H1 (cell line): Measurements from ENCODE around the gene RALGAPA2. TPM values are rescaled to one million over a fixed set of nuclear protein-coding genes. Genes with fewer than 3 reads are reported as not detected.

ENCODE experiments used
- CTCF ChIA-PET: fragments of 300-600 bp; sonication (Branson Sonifier 250); formaldehyde crosslinking; loops from one replicate; lab custom pipeline; 2021; ENCODE audit not compliant: partially characterized antibody; lab: Charles Lee
- POLR2A ChIA-PET: fragments of 300-600 bp; sonication (Branson Sonifier 250); formaldehyde crosslinking; loops from one replicate; lab custom pipeline; 2021; ENCODE audit warnings: inconsistent platforms; ENCODE audit not compliant: partially characterized antibody; lab: Charles Lee
- DNase-seq, 2 experiments: peaks; one replicate each; pipeline versions ENCODE4 v3.0.0 to v3.0.0-alpha.2; 2010 to 2022; ENCODE audit warnings: low spot score in 2 of 2, low read depth in 1 of 2, mixed read lengths in 1 of 2
- FAIRE-seq: peaks from 2 replicates; lab custom pipeline; 2011; peaks lifted over from hg19 to GRCh38; lab: Jason Lieb, UNC
- H2AFZ ChIP-seq: 2 replicates; pipeline ENCODE4 v1.8.1; 2012; ENCODE audit warnings: low read length, inconsistent platforms
- H2AK5ac ChIP-seq: 2 replicates; pipeline ENCODE4 v1.6.1; 2013; ENCODE audit warnings: low read depth, low read length
- H2BK120ac ChIP-seq: replicated peaks from 2 replicates; pipeline ENCODE3; 2013; ENCODE audit warnings: low read depth, low read length, inconsistent platforms
- H2BK12ac ChIP-seq: 2 replicates; pipeline ENCODE4 v1.6.1; 2013; ENCODE audit warnings: low read depth, low read length
- H2BK15ac ChIP-seq: 2 replicates; pipeline ENCODE4 v1.6.1; 2013; ENCODE audit warnings: low read length
- H2BK20ac ChIP-seq: 2 replicates; pipeline ENCODE4 v1.6.1; 2013; ENCODE audit warnings: low read length
- H2BK5ac ChIP-seq: 2 replicates; pipeline ENCODE4 v1.6.1; 2013; ENCODE audit warnings: low read depth, low read length
- H3K14ac ChIP-seq: 2 replicates; pipeline ENCODE4 v1.6.1; 2013; ENCODE audit warnings: inconsistent platforms; ENCODE audit not compliant: insufficient read length
- H3K18ac ChIP-seq: 2 replicates; pipeline ENCODE4 v1.6.1; 2013; ENCODE audit warnings: low read length; ENCODE audit errors: extremely low read depth
- H3K23ac ChIP-seq: 2 replicates; pipeline ENCODE4 v1.6.1; 2013; ENCODE audit warnings: inconsistent platforms; ENCODE audit not compliant: insufficient read length
- H3K23me2 ChIP-seq: 2 replicates; pipeline ENCODE4 v1.6.1; 2013; ENCODE audit warnings: low read depth, low read length
- H3K27ac ChIP-seq: 2 replicates; pipeline ENCODE4 v1.6.1; 2011; ENCODE audit warnings: low read depth, low read length, inconsistent platforms
- H3K27me3 ChIP-seq, 4 experiments: replicated peaks in 1 of 4; 1 replicate in 1 of 4; 2 replicates in 3 of 4; pipeline versions ENCODE4 v1.6.1 to v1.8.1; 2011 to 2013; ENCODE audit warnings: low read length in 3 of 4, mild to moderate bottlenecking in 3 of 4, inconsistent platforms in 2 of 4, mixed read lengths in 2 of 4, moderate library complexity in 1 of 4; ENCODE audit not compliant: control insufficient read depth in 3 of 4, insufficient read depth in 3 of 4; ENCODE audit errors: extremely low read depth in 1 of 4
- H3K36me3 ChIP-seq, 4 experiments: 2 replicates each; pipeline versions ENCODE4 v1.6.1 to v1.8.1; 2011 to 2013; ENCODE audit warnings: mild to moderate bottlenecking in 4 of 4, low read length in 3 of 4, moderate library complexity in 2 of 4, control low read depth in 1 of 4, inconsistent platforms in 1 of 4; ENCODE audit not compliant: insufficient read depth in 4 of 4, control insufficient read depth in 2 of 4
- H3K4ac ChIP-seq: replicated peaks from 2 replicates; pipeline ENCODE3; 2013; ENCODE audit warnings: low read length, low read depth, mixed read lengths, inconsistent platforms; ENCODE audit not compliant: insufficient read length
- H3K4me1 ChIP-seq, 4 experiments: replicated peaks in 1 of 4; 1 replicate in 1 of 4; 2 replicates in 3 of 4; pipeline versions ENCODE4 v1.6.1 to v1.8.1; 2011 to 2013; ENCODE audit warnings: low read length in 3 of 4, inconsistent platforms in 2 of 4, mixed read lengths in 1 of 4; ENCODE audit not compliant: insufficient read depth in 4 of 4, control insufficient read depth in 3 of 4
- H3K4me2 ChIP-seq, 2 experiments: 2 replicates each; pipeline versions ENCODE4 v1.6.1 to v1.8.1; 2011 to 2013; ENCODE audit warnings: low read depth in 2 of 2, low read length in 2 of 2, control low read depth in 1 of 2, inconsistent platforms in 1 of 2, mild to moderate bottlenecking in 1 of 2; ENCODE audit not compliant: insufficient read depth in 1 of 2
- H3K4me3 ChIP-seq, 4 experiments: fragments of 200-600, 300-600 bp in 1 of 4; sonication (generic), shearing (Covaris generic), sonication (Bioruptor Twin) in 1 of 4; 2 replicates each; pipeline versions ENCODE4 v1.5.1 to v1.8.1; 2011 to 2016; ENCODE audit warnings: low read length in 4 of 4, low read depth in 3 of 4, control low read depth in 2 of 4, inconsistent platforms in 2 of 4, mild to moderate bottlenecking in 2 of 4, mixed read lengths in 1 of 4, moderate library complexity in 1 of 4; ENCODE audit not compliant: insufficient read depth in 2 of 4; ENCODE audit errors: extremely low read depth in 1 of 4
- H3K56ac ChIP-seq: replicated peaks from 2 replicates; pipeline ENCODE3; 2013; ENCODE audit warnings: low read depth, mild to moderate bottlenecking, mixed read lengths, low read length, inconsistent platforms; ENCODE audit not compliant: insufficient read length
- H3K79me1 ChIP-seq: 2 replicates; pipeline ENCODE4 v1.6.1; 2013; ENCODE audit warnings: low read depth, low read length, control low read depth
- H3K79me2 ChIP-seq, 2 experiments: 2 replicates each; pipeline versions ENCODE4 v1.6.1 to v1.8.1; 2012 to 2013; ENCODE audit warnings: low read length in 2 of 2, mild to moderate bottlenecking in 2 of 2, inconsistent platforms in 1 of 2; ENCODE audit not compliant: insufficient read depth in 2 of 2, control insufficient read depth in 1 of 2
- H3K9ac ChIP-seq, 4 experiments: replicated peaks in 1 of 4; 1 replicate in 1 of 4; 2 replicates in 3 of 4; pipeline versions ENCODE4 v1.6.1 to v1.8.1; 2011 to 2013; ENCODE audit warnings: low read depth in 3 of 4, low read length in 3 of 4, control low read depth in 2 of 4, mild to moderate bottlenecking in 2 of 4, moderate library complexity in 2 of 4, inconsistent platforms in 1 of 4; ENCODE audit errors: extremely low read depth in 1 of 4
- H3K9me3 ChIP-seq, 2 experiments: 2 replicates each; pipeline versions ENCODE4 v1.6.1 to v1.8.1; 2012 to 2013; ENCODE audit warnings: mild to moderate bottlenecking in 2 of 2, moderate library complexity in 2 of 2, control low read depth in 1 of 2, inconsistent platforms in 1 of 2, low read depth in 1 of 2, low read length in 1 of 2, mixed read lengths in 1 of 2; ENCODE audit not compliant: insufficient read depth in 2 of 2
- H4K20me1 ChIP-seq, 2 experiments: replicated peaks in 1 of 2; 2 replicates each; pipeline versions ENCODE3 to v1.8.1; 2011 to 2013; ENCODE audit warnings: inconsistent platforms in 2 of 2, low read length in 2 of 2, mild to moderate bottlenecking in 1 of 2; ENCODE audit not compliant: insufficient read depth in 2 of 2, control insufficient read depth in 1 of 2
- H4K5ac ChIP-seq: 2 replicates; pipeline ENCODE4 v1.6.1; 2013; ENCODE audit warnings: low read length, low read depth, mixed read lengths, inconsistent platforms; ENCODE audit not compliant: insufficient read length
- H4K8ac ChIP-seq: 2 replicates; pipeline ENCODE4 v1.8.0; 2013; ENCODE audit warnings: mild to moderate bottlenecking, moderate library complexity, low read length, inconsistent platforms; ENCODE audit not compliant: insufficient read depth; ENCODE audit errors: extremely low read depth
- H4K91ac ChIP-seq: replicated peaks from 2 replicates; pipeline ENCODE3; 2013; ENCODE audit warnings: low read length, mixed read lengths, inconsistent platforms; ENCODE audit not compliant: insufficient read length
- CREB1 ChIP-seq: IDR thresholded peaks from 2 replicates; pipeline ENCODE4 v1.6.1; 2012; ENCODE audit warnings: inconsistent platforms
- CTBP2 ChIP-seq: IDR thresholded peaks from 2 replicates; pipeline ENCODE4 v1.7.0; 2011; ENCODE audit warnings: borderline replicate concordance, mild to moderate bottlenecking, moderate library complexity, mixed read lengths, low read length; ENCODE audit not compliant: insufficient read depth, insufficient read length
- EGR1 ChIP-seq: IDR thresholded peaks from 2 replicates; pipeline ENCODE4 v1.6.1; 2011; ENCODE audit warnings: low read depth, low read length, borderline replicate concordance
- FOSL1 ChIP-seq: IDR thresholded peaks from 2 replicates; pipeline ENCODE4 v1.6.1; 2011; ENCODE audit warnings: mild to moderate bottlenecking, low read depth, low read length, moderate library complexity; ENCODE audit not compliant: insufficient read depth
- GABPA ChIP-seq: IDR thresholded peaks from 2 replicates; pipeline ENCODE4 v1.6.1; 2011; ENCODE audit warnings: mild to moderate bottlenecking, low read length, moderate library complexity, borderline replicate concordance; ENCODE audit not compliant: insufficient read depth
- PHF8 ChIP-seq: fragments of 200-600 bp; sonication (generic); conservative IDR thresholded peaks from 2 replicates; pipeline ENCODE4 v1.7.1; 2012; ENCODE audit warnings: low read depth, mild to moderate bottlenecking, inconsistent platforms, low read length, moderate library complexity
- SP1 ChIP-seq: IDR thresholded peaks from 2 replicates; pipeline ENCODE4 v1.6.1; 2011; ENCODE audit warnings: low read depth, low read length
- TAF7 ChIP-seq: optimal IDR thresholded peaks from 2 replicates; pipeline ENCODE3; 2011; ENCODE audit warnings: low read depth, mild to moderate bottlenecking, inconsistent platforms, low read length, moderate library complexity, borderline replicate concordance
- TCF12 ChIP-seq: IDR thresholded peaks from 2 replicates; pipeline ENCODE4 v1.6.1; 2011; ENCODE audit warnings: low read depth, mild to moderate bottlenecking, low read length
- TEAD4 ChIP-seq: IDR thresholded peaks from 2 replicates; pipeline ENCODE4 v1.6.1; 2012; ENCODE audit warnings: low read depth, low read length, inconsistent platforms, mixed read lengths
- WGBS, 2 experiments: shearing (Covaris generic) in 1 of 2; methylation state at CpG; one replicate each; pipeline versions ENCODE4 v1.1.6 to v1.1.7; 2013 to 2015; ENCODE audit warnings: low lambda C conversion rate in 2 of 2, mixed read lengths in 2 of 2, inconsistent platforms in 1 of 2, low coverage in 1 of 2, missing lambda C conversion rate in 1 of 2; ENCODE audit not compliant: insufficient replicate concordance in 2 of 2, insufficient coverage in 1 of 2, insufficient read length in 1 of 2; ENCODE audit errors: extremely low coverage in 1 of 2, missing lambda C conversion rate in 1 of 2; 5-methylcytosine and 5-hydroxymethylcytosine counted together
- polyA plus RNA-seq, 7 experiments: library from polyadenylated mRNA; depleted of rRNA in 3 of 7; stranded (reverse) in 5 of 7; unstranded in 2 of 7; fragments of >200 nt in 5 of 7; fragments of 200-250 nt in 2 of 7; gene quantifications; 1 replicate in 5 of 7; 2 replicates in 1 of 7; 4 replicates in 1 of 7; pipeline versions ENCODE4 v1.2.1 to v1.2.3, GENCODE V29; 2011 to 2013; ENCODE audit warnings: missing spikeins in 2 of 7, mixed read lengths in 2 of 7
- total RNA-seq: library from RNA; stranded (reverse); fragmentation: NEBNext Ultra II Directional; extraction: Animal tissue kit (Norgen Biotek cat#: 25700); gene quantifications from 2 replicates; pipeline ENCODE4 v1.2.1, GENCODE V29; 2021
- TF ChIP-seq, protein P1 (sequence below): IDR thresholded peaks from 2 replicates; pipeline ENCODE4 v1.6.1; 2011; ENCODE audit warnings: low read length, improper control_type of control experiment

Gene RALGAPA2
- total and polyA plus RNA-seq, 2 of the 8 experiments (the other 6 are each of a cell fraction or from before 2014, with no cell fraction given), result 5.1 to 25.5 TPM

DNA sequence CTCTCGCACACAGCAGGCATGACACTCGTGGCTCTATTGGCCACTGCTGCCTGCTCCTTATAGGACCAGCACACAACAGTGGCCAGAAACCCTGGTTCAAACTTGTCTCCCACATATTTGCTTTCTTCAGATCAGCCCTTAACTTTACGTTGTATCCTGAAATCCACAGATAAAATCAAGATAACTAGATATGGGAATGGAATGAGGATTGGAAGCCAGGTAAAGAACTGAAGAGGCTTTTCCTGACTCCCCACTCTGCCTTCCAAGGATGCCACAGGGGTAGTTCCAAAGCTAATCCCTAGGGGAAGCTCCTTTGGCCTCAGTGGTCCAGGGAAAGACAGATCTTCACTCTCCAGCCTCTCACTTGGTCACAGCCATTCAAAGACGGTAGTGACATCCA, 258.1 kb downstream of the RALGAPA2 start:
- Histone ChIP-seq H2AK5ac (no peak overlapping the region), H3K23ac (no peak overlapping the region), H3K4me3 (no peak overlapping the region), H3K4me1 (peaks cover 0 to 7% (median 4%) of the 10 kb centered on the region in 4 experiments; a peak in 5 of 7 replicates), H3K4ac (no peak overlapping the region), H3K18ac (no peak overlapping the region), H3K4me2 (no peak overlapping the region), H2BK12ac (no peak overlapping the region), H3K36me3 (no peaks in the 10 kb centered on the region), H3K23me2 (no peaks in the 10 kb centered on the region), H3K27ac (no peak overlapping the region), H2BK20ac (no peak overlapping the region), H4K5ac (no peak overlapping the region), H3K14ac (no peak overlapping the region), H2BK120ac (no peak overlapping the region), H4K91ac (no peak overlapping the region), H3K79me2 (no peaks in the 10 kb centered on the region), H3K56ac (no peak overlapping the region), H3K9me3 (no peaks in the 10 kb centered on the region), H3K79me1 (no peaks in the 10 kb centered on the region), H2BK5ac (no peak overlapping the region), H3K27me3 (no peaks in the 10 kb centered on the region), H3K9ac (no peak overlapping the region), H4K20me1 (no peaks in the 10 kb centered on the region), H2BK15ac (no peak overlapping the region), H2AFZ (no peak overlapping the region), H4K8ac (no peak overlapping the region)
- FAIRE-seq (no peak), DNase-seq (no peak)
- POLR2A ChIA-PET, result no interaction called here
- 87% methylated on average over 4 of the region's 4 CpGs; no CpG with 5 or more reads in 1 of the 2 experiments for WGBS, 2 experiments
- no peak for TF ChIP-seq TAF7
- no peak for TF ChIP-seq FOSL1
- no peak for TF ChIP-seq PHF8
- TF ChIP-seq TEAD4, result no peak
- TF ChIP-seq, protein P1, sequence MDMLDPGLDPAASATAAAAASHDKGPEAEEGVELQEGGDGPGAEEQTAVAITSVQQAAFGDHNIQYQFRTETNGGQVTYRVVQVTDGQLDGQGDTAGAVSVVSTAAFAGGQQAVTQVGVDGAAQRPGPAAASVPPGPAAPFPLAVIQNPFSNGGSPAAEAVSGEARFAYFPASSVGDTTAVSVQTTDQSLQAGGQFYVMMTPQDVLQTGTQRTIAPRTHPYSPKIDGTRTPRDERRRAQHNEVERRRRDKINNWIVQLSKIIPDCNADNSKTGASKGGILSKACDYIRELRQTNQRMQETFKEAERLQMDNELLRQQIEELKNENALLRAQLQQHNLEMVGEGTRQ, result no peak
- TF ChIP-seq CREB1, result no peak
- no peak for TF ChIP-seq EGR1
- TF ChIP-seq TCF12, result no peak
- no peak for TF ChIP-seq GABPA
- TF ChIP-seq SP1, result no peak
- TF ChIP-seq CTBP2, result no peak
- CTCF ChIA-PET, result interaction anchor here (1.1 to 6.3 kb wide), 3 partner anchors 10 to 39 kb away, joined by 3 to 25 read pairs (median 7); no protein-coding TSS in a partner anchor
